Fibroblast of mammary gland (primary cell): Measurements from ENCODE around the gene TENT5C.

ENCODE experiments used
- DNase-seq: peaks from one replicate; pipeline ENCODE4 v3.0.0-alpha.2; 2010; ENCODE audit warnings: low read depth
- H3K4me3 ChIP-seq: 2 replicates; pipeline ENCODE4 v1.5.1; 2011; ENCODE audit warnings: low read depth, mild to moderate bottlenecking, low read length, moderate library complexity; ENCODE audit not compliant: control insufficient read depth
- TF ChIP-seq, protein P1 (sequence below): conservative IDR thresholded peaks from 2 replicates; pipeline ENCODE4 v1.5.1; 2011; ENCODE audit warnings: low read depth, low read length, inconsistent platforms; ENCODE audit not compliant: control insufficient read depth, insufficient read depth

Gene TENT5C

DNA sequence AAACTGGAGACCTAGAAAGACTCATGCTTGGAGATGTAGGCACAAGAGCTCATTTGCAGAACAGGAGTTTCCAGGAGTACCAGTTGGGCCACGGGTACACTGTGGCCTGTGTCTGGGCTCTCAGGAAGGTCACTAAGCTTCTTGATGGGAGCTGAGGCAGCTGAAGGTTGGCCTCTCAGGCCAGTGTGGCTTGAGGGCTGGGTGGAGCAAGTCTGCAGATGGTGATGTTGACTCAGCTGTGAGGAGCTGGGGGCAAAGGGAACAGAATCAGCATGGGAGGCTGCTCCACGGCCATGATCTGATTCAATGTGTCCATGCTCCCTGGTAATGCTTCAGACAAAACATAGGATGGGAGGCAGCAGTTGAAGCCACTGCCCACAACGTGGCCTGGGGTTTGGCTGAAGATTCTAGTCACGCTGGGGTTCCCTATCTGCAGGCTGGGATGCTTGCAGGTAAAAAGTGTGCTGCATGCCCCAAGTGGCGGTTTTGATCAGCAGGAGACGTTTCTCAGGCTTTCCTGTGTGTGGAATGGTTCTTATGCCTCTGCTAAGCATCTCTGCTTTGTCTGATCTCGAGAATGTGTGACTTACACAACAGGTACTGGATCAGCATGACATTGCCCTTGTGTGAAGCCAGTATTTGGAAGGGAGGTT, 15.4 kb upstream of the TENT5C start:
- no peak for DNase-seq
- no peak overlapping the region for H3K4me3 ChIP-seq
- TF ChIP-seq, protein P1, sequence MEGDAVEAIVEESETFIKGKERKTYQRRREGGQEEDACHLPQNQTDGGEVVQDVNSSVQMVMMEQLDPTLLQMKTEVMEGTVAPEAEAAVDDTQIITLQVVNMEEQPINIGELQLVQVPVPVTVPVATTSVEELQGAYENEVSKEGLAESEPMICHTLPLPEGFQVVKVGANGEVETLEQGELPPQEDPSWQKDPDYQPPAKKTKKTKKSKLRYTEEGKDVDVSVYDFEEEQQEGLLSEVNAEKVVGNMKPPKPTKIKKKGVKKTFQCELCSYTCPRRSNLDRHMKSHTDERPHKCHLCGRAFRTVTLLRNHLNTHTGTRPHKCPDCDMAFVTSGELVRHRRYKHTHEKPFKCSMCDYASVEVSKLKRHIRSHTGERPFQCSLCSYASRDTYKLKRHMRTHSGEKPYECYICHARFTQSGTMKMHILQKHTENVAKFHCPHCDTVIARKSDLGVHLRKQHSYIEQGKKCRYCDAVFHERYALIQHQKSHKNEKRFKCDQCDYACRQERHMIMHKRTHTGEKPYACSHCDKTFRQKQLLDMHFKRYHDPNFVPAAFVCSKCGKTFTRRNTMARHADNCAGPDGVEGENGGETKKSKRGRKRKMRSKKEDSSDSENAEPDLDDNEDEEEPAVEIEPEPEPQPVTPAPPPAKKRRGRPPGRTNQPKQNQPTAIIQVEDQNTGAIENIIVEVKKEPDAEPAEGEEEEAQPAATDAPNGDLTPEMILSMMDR, result no peak

GRCh38 chr1:117591252-117591651, 14.6 kb upstream of the TENT5C start:
- TF ChIP-seq, protein P1, result no peak
- H3K4me3 ChIP-seq, result no peak overlapping the region
- DNase-seq, result no peak

DNA sequence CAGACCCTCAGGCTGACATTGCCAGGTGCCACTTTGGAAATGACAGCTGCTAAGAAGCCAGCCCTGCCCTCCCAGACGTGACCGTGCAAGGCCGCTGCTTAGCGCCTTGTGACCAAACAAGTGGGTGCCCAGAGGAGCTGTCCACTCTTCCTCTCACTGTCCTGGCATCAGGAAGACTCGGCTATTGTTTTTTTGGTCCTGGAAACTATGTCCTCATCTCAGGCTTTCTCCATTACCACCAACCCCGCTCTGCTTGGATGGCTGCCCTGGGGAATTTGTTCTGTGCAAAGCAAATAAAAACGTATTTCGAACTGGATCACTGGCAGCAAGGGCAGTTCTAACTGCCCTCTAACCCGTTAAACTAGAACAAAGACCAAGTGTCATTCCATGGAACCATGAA, 13.7 kb upstream of the TENT5C start:
- no peak for DNase-seq
- H3K4me3 ChIP-seq, result no peak overlapping the region
- TF ChIP-seq, protein P1, result no peak

GRCh38 chr1:117594261-117594990, 11.4 kb upstream of the TENT5C start:
- TF ChIP-seq, protein P1, result no peak

GRCh38 chr1:117596023-117596720, 9.7 kb upstream of the TENT5C start:
- DNase-seq, result no peak
- TF ChIP-seq, protein P1, result no peak
- H3K4me3 ChIP-seq, result no peak overlapping the region

More at GRCh38 chr1:117594261-117594990, 11.4 kb upstream of the TENT5C start:
- DNase-seq, result no peak
- no peak overlapping the region for H3K4me3 ChIP-seq

- no peak overlapping the region for H3K4me3 ChIP-seq
- TF ChIP-seq, protein P1, result no peak
- DNase-seq, result no peak
Observed at GRCh38 chr1:117598489-117598888, 7.4 kb upstream of the TENT5C start.
